Common myeloid progenitor, CD34-positive (primary cell): Measurements from ENCODE around the gene STMP1.
"Not testable (repeated sequence)": the region's sequence is repeated elsewhere in the genome, so short reads cannot be mapped to it uniquely, and the experiment has no call there.

Experiments used
- CTCF ChIA-PET: fragments of 350-600 bp; sonication (Branson Sonifier 250); formaldehyde crosslinking; loops from one replicate; lab custom pipeline; 2021; ENCODE audit warnings: antibody characterized with exemption; lab: Charles Lee
- POLR2A ChIA-PET: fragments of 350-600 bp; sonication (Branson Sonifier 250); formaldehyde crosslinking; loops from one replicate; lab custom pipeline; 2021; ENCODE audit warnings: antibody characterized with exemption; lab: Charles Lee
- DNase-seq, 3 donors: peaks; one replicate each; pipeline versions ENCODE4 v3.0.0 to v3.0.0-alpha.2; 2013
- H3K27ac ChIP-seq, 2 experiments: 1 replicate in 1 of 2; 2 replicates in 1 of 2; pipeline ENCODE4 v1.7.0; 2013; ENCODE audit warnings: inconsistent platforms in 2 of 2, low read length in 2 of 2, mild to moderate bottlenecking in 2 of 2, low read depth in 1 of 2, moderate library complexity in 1 of 2; ENCODE audit not compliant: severe bottlenecking in 2 of 2, insufficient read depth in 1 of 2, poor library complexity in 1 of 2
- H3K27me3 ChIP-seq, 5 experiments: replicated peaks in 2 of 5; 1 replicate in 3 of 5; 2 replicates in 2 of 5; pipeline versions ENCODE4 v1.6.1 to v1.7.0; 2013; ENCODE audit warnings: low read length in 4 of 5, mild to moderate bottlenecking in 2 of 5, moderate library complexity in 2 of 5, inconsistent platforms in 1 of 5; ENCODE audit not compliant: insufficient read depth in 5 of 5, control insufficient read depth in 4 of 5
- H3K36me3 ChIP-seq, 4 experiments: 1 replicate in 2 of 4; 2 replicates in 2 of 4; pipeline versions ENCODE4 v1.6.1 to v1.7.0; 2013; ENCODE audit warnings: low read length in 3 of 4, control low read depth in 1 of 4, mild to moderate bottlenecking in 1 of 4; ENCODE audit not compliant: control insufficient read depth in 4 of 4, insufficient read depth in 4 of 4
- H3K4me1 ChIP-seq, 4 experiments: 1 replicate in 3 of 4; 2 replicates in 1 of 4; pipeline versions ENCODE4 v1.6.1 to v1.7.1; 2013; ENCODE audit warnings: low read length in 3 of 4, mild to moderate bottlenecking in 3 of 4, control low read depth in 1 of 4, inconsistent platforms in 1 of 4, moderate library complexity in 1 of 4; ENCODE audit not compliant: control insufficient read depth in 4 of 4, insufficient read depth in 4 of 4; ENCODE audit errors: control extremely low read depth in 1 of 4
- H3K4me3 ChIP-seq, 7 experiments: 1 replicate in 4 of 7; 2 replicates in 3 of 7; pipeline versions ENCODE4 v1.5.1 to v1.7.0; 2013; ENCODE audit warnings: mild to moderate bottlenecking in 7 of 7, low read length in 6 of 7, moderate library complexity in 6 of 7, inconsistent platforms in 2 of 7, low read depth in 2 of 7, control low read depth in 1 of 7; ENCODE audit not compliant: insufficient read depth in 4 of 7, control insufficient read depth in 1 of 7; ENCODE audit errors: extremely low read depth in 1 of 7
- H3K9me3 ChIP-seq, 5 experiments: 1 replicate in 4 of 5; 2 replicates in 1 of 5; pipeline versions ENCODE4 v1.6.1 to v1.7.1; 2013; ENCODE audit warnings: low read length in 4 of 5, mild to moderate bottlenecking in 2 of 5, inconsistent platforms in 1 of 5, low read depth in 1 of 5, moderate library complexity in 1 of 5; ENCODE audit not compliant: control insufficient read depth in 4 of 5, insufficient read depth in 2 of 5; ENCODE audit errors: control extremely low read depth in 1 of 5
- WGBS: methylation state at CpG from one replicate; pipeline ENCODE4 v1.1.5; 2013; ENCODE audit not compliant: insufficient coverage; 5-methylcytosine and 5-hydroxymethylcytosine counted together

Gene STMP1

DNA sequence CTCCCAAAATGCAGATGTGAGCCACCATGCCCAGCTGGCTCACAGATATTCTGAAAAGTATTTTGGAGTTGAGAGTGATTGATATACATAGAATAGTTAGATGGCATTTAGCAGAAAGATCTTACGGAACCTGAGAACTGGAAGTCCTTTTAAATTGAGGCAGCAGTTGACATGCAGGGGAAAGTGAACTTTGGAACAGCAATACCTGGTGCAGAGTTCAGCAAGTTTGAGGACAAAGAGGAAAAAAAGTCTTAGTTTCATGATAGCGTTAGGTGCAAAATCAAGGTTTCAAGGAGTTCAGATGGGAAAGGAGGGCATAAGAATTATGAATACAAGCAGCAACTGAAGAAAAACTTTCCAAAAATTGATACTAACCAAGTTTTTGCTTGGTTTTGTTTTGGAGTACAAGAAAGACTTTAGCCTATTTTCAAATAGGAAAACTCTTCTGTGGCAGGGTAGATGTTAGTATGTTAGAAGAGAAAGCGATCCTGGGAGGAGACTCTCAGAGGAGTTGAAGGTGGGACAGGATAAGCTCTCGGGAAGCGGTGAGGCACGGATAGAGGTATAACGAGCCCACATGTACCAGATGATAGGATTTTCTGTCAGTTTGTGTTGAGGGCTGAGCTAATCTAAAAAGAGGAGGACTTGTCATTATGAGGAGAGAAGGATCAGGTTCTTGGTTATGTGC is 28.0 kb upstream of the STMP1 start:
- POLR2A ChIA-PET = interaction anchor here (0.6 kb wide), 1 partner anchor 62 kb away, joined by 3 read pairs; no protein-coding TSS in a partner anchor
- Histone ChIP-seq H3K27ac (no peak overlapping the region), H3K9me3 (no peaks in the 10 kb centered on the region), H3K27me3 (no peaks in the 10 kb centered on the region), H3K4me1 (no peaks in the 10 kb centered on the region), H3K4me3 (no peak overlapping the region), H3K36me3 (peaks cover 21 to 86% (median 60%) of the 10 kb centered on the region in 4 experiments)
- CTCF ChIA-PET = interaction anchor here (1.2 kb wide), 1 partner anchor 11 kb away, joined by 5 read pairs; no protein-coding TSS in a partner anchor
- 98% methylated on average over 7 of the region's 7 CpGs for WGBS
- no peak for DNase-seq

DNA sequence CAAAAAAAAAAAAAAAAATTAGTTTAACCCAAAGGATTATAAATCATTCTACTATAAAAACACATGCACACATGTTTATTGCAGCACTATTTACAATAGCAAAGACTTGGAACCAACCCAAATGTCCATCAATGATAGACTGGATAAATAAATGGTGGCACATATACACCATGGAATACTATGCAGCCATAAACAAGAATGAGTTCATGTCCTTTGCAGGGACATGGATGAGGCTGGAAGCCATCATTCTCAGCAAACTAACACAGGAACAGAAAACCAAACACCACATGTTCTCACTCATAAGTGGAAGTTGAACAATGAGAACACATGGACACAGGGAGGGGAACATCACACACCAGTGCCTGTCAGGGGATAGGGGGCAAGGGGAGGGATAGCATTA is 22.6 kb upstream of the STMP1 start:
- H3K27me3 ChIP-seq, H3K27ac ChIP-seq, POLR2A ChIA-PET, H3K4me3 ChIP-seq, H3K4me1 ChIP-seq, DNase-seq, H3K9me3 ChIP-seq, CTCF ChIA-PET: not testable (repeated sequence)
- H3K36me3 ChIP-seq = peaks cover 35 to 82% (median 63%) of the 10 kb centered on the region in 4 experiments

DNA sequence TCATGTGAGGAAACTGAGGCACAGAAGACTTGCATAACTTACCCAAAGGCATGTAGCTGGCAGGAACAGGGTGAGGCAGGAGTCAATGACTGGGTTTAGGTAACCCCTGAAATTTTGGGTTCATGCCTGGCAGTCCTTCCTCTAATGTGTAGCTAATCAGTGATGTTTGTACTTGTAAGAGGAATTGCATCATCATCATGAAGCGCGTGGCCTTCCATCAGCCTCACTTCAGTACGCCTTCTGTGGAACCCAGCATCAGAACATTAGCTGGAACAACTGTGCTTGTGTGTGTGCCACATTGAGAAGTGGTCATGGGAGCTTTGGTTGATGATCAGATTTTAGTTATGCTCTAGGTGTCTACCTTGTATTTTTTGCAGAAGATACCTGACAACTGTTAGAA is 18.2 kb upstream of the STMP1 start:
- H3K9me3 ChIP-seq = no peaks in the 10 kb centered on the region
- peak in 1 of 3 donors; percentile 11 for DNase-seq
- CTCF ChIA-PET = interaction anchor here (0.8 to 6.1 kb wide), 17 partner anchors 10 to 370 kb away, joined by 3 to 67 read pairs (median 5); partner anchors contain the start of gene STMP1
- H3K4me1 ChIP-seq = peaks cover 0 to 5% (median 1%) of the 10 kb centered on the region in 4 experiments
- POLR2A ChIA-PET = no interaction called here
- H3K36me3 ChIP-seq = peaks cover 17 to 85% (median 56%) of the 10 kb centered on the region in 4 experiments
- H3K4me3 ChIP-seq = no peak overlapping the region
- WGBS = no CpG with 5 or more reads among the region's 3 CpGs
- no peak overlapping the region for H3K27ac ChIP-seq
- H3K27me3 ChIP-seq = no peaks in the 10 kb centered on the region

DNA sequence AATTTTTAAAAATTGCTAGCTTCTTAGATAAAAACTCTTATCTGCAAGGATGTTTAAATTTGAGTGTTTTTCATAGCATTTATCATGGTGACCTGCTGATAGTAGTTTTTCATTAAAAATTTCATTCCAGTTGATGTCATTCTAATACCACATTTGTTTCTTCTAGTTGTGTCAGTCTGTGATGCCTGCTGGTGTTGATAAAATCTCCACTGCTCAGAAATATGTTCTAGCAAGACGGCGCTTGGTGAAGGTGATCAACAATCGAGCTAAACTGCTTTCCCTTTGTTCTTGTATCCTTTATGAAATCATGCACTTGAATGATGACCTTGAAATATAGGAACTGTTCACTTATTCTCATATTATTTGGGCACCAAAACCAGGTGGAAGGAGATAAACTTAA is 17.6 kb upstream of the STMP1 start:
- no peaks in the 10 kb centered on the region for H3K9me3 ChIP-seq
- no peak overlapping the region for H3K4me3 ChIP-seq
- peaks cover 13 to 85% (median 55%) of the 10 kb centered on the region in 4 experiments for H3K36me3 ChIP-seq
- ChIA-PET POLR2A (interaction anchor here (0.7 kb wide), 1 partner anchor 177 kb away, joined by 3 read pairs; no protein-coding TSS in a partner anchor), CTCF (interaction anchor here (0.6 to 6.1 kb wide), 24 partner anchors 9 to 371 kb away, joined by 3 to 67 read pairs (median 5); partner anchors contain the start of gene STMP1)
- no peak overlapping the region for H3K27ac ChIP-seq
- no peak for DNase-seq
- WGBS = 83% methylated on average over 3 of the region's 3 CpGs
- H3K27me3 ChIP-seq = no peaks in the 10 kb centered on the region
- peaks cover 0 to 5% (median 1%) of the 10 kb centered on the region in 4 experiments for H3K4me1 ChIP-seq

DNA sequence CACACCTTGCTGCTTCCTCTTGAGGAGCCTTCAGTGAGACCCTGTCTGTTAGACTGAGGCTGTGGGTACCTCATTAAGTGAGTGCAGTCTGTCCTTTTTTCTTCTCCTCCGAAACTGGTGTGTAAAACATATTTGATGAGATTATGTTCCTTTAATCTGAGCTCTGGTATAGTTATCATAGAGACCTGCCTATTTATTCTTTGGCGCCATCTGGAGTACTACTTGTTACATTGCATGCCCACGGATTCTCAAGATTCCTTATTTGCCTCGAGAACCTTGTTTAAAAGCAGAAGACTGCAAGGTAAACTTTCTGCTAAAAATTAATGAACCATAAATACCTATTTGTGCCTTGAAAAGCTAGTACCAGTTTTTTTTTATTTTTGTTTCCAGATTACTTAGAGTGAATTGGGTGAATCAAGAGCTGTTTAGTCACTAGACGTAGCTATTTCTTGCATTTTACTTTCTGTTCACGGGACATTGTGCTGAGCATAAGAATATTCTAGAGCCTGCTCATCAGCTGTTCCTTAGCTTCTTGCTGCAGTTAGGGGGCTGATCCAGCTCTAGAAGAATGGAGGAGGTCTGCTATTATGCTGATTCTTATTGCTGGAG is 16.9 kb upstream of the STMP1 start:
- no peak overlapping the region for H3K27ac ChIP-seq
- no peaks in the 10 kb centered on the region for H3K27me3 ChIP-seq
- H3K4me3 ChIP-seq = peak overlapping the region in 1 of 7 experiments; percentile 6
- no peaks in the 10 kb centered on the region for H3K9me3 ChIP-seq
- DNase-seq = peak; percentile 52 to 75 (median 67)
- POLR2A ChIA-PET = interaction anchor here (0.7 kb wide), 1 partner anchor 177 kb away, joined by 3 read pairs; no protein-coding TSS in a partner anchor
- H3K4me1 ChIP-seq = peaks cover 0 to 5% (median 1%) of the 10 kb centered on the region in 4 experiments
- 29% methylated on average over 4 of the region's 6 CpGs for WGBS
- H3K36me3 ChIP-seq = peaks cover 11 to 82% (median 51%) of the 10 kb centered on the region in 4 experiments
- CTCF ChIA-PET = interaction anchor here (0.6 to 6.1 kb wide), 27 partner anchors 8 to 370 kb away, joined by 3 to 67 read pairs (median 5); partner anchors contain the start of gene STMP1

DNA sequence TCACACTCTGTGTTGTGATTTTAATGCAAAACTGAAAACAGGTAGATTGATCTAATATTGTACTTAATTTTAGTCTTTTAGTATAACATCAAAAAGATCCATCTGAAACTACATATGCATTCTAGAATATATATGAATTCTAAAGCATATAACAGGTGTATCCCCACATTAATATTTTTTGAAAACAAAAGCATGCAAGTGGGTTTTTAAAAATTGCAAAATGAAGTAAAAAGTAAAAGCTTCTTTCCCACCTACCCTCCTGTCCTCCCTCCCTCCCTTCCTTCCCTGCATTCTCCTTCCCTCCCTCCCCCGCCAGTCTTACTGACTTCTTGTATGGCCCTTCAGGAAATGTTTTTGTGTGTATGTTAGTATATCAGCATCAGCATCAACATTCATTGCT is 14.6 kb upstream of the STMP1 start:
- H3K4me1 ChIP-seq = peaks cover 0 to 9% (median 1%) of the 10 kb centered on the region in 4 experiments
- no peak overlapping the region for H3K4me3 ChIP-seq
- CTCF ChIA-PET = interaction anchor here (1.0 to 6.1 kb wide), 4 partner anchors 9 to 18 kb away, joined by 3 to 67 read pairs (median 4); partner anchors contain the start of gene STMP1
- POLR2A ChIA-PET = no interaction called here
- no peak for DNase-seq
- H3K27ac ChIP-seq = peak overlapping the region in 1 of 2 experiments; percentile 14
- no CpG with 5 or more reads among the region's 1 CpG for WGBS
- H3K36me3 ChIP-seq = peaks cover 6 to 68% (median 35%) of the 10 kb centered on the region in 4 experiments
- H3K9me3 ChIP-seq = no peaks in the 10 kb centered on the region
- no peaks in the 10 kb centered on the region for H3K27me3 ChIP-seq
